ENCODE results near the gene HOXD8.
A peak's percentile ranks its signal among the peaks of the same experiment; 100 is the strongest.

Gene HOXD8

DNA sequence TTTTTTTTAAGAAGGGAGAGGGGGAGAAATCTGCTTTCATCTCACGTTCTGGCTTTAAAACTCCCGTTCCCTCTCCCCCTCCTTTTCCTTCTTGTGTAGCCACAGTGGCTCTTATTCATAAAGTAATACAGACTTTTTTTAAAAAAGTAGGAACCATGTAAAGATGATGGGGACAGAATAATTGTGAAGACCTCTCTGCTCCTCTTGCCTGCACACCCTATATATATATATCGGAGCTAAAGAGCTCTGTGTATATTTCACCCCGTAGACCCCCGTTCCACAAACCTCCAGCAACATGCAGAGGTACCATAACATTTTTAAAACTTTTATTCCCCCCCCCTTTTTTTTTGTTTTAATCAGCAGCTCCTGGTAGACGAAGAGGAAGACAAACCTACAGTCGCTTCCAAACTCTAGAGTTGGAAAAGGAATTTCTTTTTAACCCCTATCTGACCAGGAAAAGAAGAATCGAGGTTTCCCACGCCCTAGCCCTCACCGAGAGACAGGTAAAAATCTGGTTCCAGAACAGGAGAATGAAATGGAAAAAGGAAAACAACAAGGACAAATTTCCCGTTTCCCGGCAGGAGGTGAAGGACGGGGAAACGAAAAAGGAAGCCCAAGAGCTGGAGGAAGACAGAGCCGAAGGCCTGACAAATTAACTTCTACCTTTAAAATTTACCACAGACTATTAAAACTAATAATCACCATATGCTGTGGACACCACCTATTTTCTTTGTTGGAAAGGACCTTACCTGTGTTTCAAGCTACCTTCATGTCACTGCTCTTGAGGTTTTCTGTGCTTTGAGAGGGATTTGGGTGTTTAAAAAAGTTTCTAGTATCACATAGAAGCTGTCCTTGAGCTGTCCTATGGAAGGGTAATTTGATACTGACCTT lies 1.7 kb downstream of the HOXD8 start:
- no peak for DNase-seq

DNA sequence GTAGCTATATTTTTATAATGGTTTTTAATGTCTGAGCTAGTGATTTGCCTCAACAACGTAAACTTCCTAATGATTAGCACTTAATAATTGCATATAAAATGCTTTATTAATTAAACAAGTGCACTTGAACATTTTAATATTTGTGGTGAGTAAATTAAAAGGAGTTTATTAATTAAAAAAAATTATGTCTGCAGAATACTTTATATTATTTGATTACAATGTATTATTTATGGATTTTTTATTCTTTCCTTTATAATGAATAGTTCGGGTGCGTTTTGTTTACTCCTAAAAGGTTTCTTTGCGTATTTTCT lies 2.3 kb downstream of the HOXD8 start:
- no peak for DNase-seq

DNA sequence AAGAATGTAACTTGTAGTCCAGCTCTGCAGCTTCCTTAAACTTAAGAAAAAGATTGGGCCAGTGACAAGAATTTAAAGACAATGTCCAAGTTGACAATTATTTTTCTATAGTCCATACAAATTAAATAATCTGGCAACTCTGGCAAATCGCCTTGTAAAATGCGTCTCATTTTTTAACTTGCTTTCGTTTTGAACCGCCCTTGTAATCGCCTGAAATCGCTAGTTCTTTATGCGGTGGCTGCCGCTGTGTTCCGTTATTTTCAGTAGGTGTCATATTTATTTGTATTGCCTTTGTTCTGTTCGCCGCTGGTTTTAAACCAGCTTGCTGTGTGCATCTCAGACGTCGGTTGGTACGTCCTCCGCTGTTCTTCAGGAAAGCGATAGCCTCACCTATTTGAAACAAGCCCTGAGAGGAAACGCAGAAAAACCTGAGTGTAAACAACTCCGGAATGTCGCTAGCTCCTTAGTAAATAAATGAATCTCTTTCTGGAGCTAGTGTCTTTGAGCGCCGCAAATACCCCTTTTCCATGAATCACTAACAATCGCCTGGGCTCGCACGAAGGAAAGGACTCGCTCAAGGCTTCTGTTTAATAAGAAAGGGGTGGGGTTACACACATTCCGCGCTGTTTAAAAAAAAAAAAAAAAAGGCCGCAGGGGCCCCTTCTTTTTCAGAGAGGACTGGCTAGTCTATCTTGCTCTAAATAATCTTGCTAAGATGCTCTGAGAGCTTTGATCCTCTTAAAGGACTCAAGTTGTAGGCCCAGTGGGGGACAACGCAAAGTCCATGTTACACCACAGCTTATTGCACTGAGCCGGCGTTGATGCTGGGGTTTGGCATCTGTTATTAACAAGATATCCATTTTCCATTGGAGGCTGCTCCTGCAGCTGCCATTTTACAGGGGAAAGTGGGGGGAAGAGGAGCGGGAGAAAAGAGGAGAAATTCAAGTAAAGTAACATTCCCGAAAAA lies 3.0 kb downstream of the HOXD8 start:
- DNase-seq: peak; percentile 89 to 97

DNA sequence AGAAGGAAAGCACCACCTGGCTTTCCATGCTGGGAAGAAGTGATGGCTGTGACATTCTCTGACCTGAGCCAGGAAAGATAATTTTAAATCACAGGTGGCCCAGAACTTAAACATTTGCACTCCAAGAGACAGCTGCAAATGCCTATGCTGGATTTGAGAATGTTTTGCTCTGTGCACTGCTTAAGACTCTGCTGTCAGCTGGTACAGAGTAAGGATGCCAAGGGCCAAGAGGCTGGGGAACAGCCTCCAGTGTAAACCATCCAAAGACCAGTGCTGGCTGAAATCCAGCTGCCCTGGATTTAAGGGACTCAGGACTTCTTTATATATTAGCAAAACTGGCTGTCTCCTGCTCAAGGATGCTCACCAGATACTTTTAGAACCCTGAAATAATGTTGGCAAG lies 3.9 kb downstream of the HOXD8 start:
- DNase-seq: peak in 1 of 2 experiments; percentile 52

DNA sequence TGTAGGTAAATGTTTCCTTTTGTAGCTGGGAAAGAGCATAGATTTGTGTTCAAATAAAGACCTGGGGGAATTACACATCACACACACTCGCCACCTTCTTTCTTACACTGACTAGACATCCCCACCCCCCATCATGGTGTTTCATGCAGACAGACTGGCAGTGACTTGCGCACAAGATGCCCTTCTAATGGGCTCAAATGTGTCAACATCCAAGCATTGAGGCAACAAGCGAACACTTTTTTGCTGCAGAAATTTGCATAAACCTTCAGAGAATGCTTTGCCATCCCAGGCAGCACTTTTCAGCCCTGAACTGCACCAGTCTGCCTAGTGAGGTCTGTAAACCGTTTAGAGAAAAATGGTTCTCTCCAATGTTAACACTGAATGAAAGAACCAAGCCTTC lies 4.5 kb downstream of the HOXD8 start:
- no peak for DNase-seq

DNA sequence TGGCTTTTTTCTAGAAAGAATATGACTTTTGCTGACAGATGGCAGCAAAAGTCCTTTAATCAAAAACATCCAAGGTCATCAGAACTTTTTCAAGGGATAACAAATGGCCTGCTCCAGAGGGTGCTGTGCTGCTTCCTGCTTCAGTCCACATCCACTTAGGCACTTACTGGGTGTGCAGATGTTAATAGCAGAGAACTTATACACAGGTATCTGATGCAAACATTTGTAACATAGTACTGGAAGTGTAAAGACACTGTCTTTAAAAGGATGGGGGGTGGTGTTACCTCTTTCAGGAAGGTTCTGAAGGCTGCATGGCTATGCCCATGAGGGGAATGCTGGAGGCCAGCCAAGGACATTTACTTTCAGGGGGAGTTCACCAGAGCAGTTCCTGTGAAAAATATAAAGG lies 5.5 kb downstream of the HOXD8 start:
- peak in 1 of 2 experiments; percentile 25 for DNase-seq

DNA sequence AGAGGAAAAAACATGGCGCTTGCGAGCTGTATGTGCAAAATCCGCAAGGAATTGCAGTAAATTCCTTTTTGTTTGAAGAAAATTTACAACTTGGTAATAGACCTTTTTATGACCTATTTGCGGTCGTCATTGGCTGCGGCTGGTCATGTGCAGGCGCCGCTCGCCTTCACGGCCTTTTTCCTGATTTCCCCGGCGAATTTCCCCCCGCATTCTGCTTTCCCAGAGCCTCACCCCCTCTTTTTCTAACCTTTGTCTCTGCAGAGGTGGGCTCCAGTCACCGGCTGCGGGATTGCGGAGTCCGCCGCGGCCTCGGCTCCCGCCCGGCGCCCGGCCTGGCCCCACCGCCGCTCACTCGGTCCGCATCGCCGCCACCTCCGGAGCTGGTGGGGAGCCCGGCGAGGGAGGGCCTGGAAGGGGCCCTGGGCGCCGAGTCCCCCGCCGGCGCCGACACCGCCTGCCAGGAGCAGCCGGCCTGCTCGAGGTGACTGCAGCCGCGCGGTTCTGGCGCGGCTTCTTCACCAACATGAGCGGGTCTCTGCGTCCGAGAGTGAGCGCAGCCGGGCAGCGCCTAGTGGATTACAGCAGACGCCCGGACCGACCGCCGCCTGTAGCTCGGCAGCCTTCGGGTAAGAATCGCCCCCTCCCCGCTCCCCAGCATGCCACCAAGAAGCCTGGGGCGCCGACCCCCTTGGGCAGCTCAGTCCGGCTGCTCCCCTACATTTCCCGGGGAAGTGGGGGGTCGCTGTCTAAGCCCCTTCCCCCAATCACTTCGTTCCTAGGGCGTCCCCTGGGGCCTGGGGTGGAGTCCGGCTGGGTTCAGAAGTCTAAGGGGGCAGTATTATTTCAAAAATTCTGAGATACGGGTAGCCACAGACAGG lies 7.1 kb downstream of the HOXD8 start:
- peak; percentile 13 to 36 for DNase-seq

DNA sequence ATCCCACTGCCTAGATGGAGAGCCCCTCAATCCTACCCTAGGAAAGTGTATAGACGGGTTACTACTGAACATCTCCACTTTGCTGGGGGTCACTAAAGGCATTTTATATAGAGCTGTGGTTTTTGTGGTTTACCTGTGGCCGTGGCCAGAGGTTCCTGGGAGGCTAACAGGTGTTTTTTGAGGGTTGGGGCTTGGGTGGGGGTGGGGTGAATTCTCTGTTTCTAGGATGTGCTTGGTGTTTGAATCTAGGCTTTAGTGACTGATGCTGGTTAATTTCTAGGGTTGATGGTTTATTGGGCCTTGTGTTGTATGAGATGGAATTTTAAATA lies 7.7 kb downstream of the HOXD8 start:
- DNase-seq: no peak

DNA sequence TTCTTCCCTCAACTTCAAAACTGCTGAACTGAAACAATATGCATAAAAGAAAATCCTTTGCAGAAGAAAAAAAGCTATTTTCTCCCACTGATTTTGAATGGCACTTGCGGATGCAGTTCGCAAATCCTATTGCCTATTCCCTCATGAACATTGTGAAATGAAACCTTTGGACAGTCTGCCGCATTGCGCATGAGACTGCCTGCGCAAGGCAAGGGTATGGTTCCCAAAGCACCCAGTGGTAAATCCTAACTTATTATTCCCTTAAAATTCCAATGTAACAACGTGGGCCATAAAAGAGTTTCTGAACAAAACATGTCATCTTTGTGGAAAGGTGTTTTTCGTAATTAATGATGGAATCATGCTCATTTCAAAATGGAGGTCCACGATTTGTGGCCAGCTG lies 8.4 kb downstream of the HOXD8 start:
- DNase-seq: no peak

DNA sequence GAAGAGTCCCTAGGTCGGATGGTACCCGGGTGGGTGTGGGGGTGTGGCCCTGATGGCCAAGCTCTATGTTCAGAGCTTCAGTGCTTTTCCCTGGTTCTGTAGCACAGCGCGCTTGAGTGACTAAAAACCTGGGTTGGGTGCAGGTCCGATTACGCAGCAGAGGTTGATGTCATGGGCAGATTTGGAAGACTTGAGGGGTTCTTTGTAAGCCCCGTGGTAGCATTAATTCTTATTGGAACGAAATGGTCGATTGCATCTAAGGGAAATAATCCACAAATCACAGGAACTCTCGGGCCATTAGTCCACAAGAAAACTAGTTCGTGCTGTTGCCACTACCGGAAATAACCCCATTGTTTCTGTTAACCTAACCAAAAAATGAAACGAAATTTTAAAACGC lies 9.0 kb downstream of the HOXD8 start:
- DNase-seq: no peak

DNA sequence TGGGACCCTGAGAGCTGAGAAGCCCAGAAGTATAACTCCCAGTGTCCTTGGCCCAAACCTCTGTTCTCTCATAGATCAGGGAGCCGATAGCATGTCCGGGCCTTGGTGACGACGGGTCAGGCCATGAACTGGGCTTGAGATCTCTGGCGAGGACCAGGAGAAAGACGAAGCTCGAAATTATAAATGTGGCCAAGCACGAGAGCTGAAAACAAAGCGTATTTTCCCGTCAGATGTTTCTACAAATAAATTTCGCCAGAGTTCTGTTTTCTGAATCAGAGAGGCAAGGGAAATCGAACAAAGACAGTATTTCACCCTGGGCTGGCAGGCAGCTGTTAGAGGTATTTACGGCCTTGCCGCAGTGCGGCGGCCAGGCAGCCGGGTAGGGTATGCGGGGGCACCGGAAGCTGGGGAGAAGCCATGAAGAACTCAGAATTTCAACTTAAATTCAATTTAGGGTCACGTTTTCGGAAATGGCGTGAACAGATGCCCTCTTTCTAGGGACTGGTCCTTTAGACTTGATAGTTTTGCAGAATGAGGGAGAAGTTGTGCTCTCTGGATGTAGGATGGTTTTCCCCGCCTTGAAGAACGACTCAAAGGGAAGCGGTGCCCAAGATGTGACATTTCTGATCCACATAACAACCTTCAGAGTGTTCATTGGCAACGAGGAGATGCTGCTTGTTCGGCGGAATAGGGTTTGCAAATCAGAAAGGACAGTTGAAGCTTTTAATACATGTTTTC lies 9.6 kb downstream of the HOXD8 start:
- no peak for DNase-seq

DNA sequence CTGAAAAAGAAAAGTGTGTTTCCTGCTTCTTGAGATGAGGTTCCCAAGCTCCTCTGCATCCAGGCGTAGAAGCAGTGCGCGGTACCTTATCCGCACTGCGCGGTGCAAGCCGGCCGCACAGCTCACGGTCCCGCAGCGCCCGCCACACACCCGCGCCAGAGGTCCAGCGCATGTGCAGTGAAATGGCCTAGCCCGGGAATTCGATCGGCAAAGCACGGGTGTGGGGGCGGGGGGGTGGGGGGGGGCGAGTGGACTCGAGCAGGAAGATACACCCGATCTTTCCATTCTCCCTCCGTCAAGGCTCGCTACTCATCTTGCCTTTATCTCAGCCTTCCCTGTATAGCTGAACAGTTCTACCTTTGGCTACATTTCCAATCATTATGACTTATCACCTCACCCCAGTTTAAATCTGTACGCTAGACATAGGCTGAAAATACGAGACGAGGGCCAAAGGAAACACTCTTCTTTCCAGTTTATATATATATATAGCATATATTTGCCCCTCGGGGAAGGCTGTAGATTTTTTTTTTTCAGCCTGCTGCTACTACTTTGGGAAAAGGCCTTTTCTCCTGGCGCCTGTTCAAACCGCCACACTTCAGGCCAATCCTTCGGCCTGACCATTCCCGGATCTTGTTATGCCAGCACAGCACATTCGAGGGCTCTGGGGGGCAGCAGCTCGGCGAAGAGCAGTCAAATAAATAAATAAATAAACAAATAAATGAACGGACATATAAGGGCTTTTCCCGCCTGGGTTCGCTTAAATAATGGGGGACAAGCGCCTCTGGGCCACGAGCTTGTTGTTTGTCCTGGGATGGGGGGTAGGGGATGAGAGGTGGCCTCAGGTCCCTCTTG lies 10.4 kb downstream of the HOXD8 start:
- peak in 1 of 2 experiments; percentile 56 for DNase-seq

DNA sequence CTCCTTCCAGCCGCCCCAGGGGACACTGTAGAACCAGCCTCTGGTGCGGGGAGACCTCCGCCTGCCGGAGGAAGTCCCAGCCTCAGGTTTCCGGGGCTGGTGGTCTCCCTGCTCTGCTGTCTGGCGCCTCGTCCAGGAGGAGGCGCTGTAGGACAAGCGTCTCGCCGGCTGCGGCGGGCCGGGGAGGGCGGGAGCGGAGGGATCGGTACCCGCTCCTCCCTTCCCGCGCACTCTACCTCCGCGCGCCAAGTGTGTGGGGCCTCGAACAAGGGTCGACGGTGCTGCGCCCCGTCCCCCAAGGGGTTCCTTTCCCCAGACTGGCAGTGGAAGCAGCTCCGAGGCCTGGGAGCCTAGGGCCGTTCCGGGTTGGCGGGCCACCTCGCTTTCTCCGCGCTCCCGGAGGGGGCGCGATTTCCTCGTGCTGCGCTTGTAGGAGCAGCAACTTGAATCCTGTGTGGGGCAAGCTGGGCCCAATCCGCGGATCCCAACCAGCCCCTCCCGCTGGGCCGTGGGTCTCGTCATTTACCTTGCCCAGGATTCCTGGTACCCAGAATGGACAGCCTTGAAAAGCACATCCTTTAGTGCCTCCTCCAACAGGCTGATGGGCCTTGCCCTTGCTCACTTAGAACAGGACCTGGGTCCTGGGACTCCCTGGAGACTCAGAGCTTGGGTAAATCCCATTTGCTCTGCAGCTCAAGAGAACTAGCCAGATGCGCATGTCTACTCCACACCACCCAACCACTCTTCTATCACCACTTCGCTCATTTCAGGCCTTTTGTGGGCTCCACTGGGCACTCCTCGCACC lies 11.2 kb downstream of the HOXD8 start:
- DNase-seq: peak; percentile 78 to 87

DNA sequence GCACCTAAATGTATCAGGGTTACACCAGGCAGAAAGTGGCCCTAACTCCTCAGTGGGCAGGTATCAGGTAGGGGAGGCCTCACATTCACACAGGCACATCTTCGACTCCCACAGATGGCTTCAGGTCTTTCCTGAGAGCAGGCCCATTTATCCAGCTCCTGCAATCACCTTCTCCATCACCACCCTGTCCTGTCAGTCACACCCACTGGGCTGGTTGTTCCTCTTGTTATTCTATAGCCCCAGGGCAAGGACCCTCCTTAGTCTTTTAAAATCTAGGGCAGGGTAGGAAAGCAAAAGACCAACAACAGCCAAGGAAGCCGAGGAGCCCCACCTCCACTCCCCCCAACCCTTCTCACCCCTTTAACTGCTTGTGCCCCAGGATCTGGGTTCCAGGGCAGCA lies 12.8 kb downstream of the HOXD8 start:
- no peak for DNase-seq

DNA sequence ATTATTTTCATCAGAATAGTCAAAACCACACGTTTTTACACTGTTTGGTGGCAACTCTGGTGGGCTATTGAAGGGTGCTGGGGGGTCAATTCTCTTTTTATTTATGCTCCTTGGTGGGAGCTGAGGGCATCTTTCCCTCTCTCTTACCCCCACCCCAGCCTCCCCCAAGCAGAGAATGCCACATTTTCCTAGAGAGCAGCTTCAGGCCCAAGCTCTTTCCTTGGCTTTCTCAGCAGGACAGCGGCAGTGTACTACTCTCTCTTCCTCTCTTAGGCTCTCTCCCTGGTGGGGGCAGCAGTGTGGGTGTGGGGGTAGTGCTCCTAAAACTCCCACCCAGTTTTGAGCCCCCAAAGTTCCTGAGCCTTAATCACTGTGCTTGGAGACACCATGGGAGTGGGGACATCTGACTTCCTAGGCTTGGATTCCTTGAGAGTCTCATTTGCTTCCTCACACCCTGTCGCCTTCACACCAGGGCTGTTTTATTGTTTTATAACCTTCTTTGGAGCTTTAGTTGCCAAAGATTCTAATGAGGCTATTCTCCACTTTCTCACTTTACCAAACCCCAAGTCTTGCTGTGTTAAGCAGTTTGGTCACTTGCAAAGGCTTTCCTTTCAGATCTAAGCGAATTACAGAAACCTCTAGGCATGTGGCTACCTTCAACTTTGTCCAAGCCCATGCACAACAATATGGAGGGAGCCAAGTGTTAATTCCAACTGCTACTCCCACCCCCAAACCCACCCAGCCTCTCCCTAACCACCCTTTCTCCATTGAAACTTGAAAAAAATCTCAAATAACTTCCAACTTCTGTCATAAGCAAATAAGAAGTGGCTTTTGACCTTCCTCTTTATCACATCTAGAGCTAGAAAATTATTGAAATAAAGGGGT lies 15.8 kb downstream of the HOXD8 start:
- DNase-seq: no peak

DNA sequence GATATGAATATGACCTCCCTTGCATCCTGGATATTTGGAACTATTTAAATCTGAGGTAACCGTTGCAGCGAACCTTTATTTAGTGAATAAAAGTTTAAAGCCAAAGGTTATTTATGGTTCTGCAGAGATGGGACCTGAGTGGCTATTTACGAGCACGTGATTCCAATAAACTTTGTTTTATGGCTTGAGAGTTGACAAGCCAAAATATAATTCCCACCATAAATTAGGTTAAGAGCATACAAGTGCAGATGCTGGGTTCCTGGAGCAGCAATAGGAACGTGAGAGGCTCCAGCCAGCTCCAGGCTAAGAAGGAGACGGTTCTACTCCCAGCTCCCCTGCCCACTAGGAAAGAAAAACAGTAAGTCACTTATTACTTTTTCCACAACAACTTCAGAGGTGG lies 16.6 kb downstream of the HOXD8 start:
- DNase-seq: no peak

DNA sequence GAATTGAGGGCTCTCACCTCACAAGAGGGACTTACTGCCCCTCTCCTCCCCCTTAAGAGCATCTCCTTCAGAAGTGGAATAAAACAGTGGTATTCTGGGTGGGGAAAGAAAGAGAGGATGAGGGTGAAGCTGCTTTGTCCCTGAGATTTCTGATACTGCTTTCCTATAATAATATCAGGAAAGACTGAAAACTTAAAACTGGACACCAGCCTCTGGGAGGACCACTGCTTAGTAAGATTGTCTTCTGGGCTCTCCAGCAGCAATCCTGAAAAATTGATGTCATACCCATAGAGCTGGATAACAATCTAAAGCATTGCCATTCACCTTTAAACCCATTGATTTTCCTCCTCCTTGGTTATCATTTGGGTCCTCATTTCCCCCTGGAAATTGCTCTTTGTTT lies 17.1 kb downstream of the HOXD8 start:
- DNase-seq: no peak

DNA sequence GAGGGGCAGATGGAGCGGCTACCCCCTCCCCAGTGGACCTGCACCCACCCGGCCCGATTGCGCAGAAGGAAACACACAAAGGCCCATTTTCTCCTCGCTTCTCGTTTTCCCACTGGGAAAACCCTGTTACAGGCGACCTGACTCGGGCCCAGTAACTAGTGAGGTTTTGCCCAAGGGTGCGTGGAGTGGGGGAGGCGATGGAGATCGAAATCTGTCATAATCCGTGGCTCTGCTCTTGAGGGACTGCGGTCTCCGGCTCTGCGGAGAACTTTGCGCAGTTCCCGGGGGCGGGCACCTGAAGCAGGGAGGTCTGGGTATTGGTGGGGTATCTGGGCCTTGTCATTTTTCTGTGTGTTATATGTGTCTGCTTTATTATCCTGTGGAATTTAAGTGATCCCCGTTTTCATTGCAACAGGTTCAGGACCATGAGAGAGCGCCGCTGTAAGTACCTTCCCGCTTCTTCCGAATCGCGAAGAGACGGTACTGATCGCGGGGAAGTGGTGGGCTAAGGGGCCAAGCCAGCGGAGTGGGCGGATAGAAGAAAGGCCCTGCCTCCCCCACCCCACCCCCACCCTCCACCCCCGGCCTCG lies 17.8 kb downstream of the HOXD8 start:
- no peak for DNase-seq

All from NCI-H524 (cell line).